SH-SY5Y (cell line): ENCODE results near the gene CDK14.

Experiments
- GATA2 ChIP-seq: IDR thresholded peaks from 2 replicates; pipeline ENCODE4 v1.6.1; 2011; ENCODE audit warnings: mild to moderate bottlenecking, low read depth, low read length
- GATA3 ChIP-seq: IDR thresholded peaks from 2 replicates; pipeline ENCODE4 v1.6.1; 2011; ENCODE audit warnings: low read depth, mild to moderate bottlenecking, low read length, moderate library complexity

- TF ChIP-seq GATA2: no peak
- TF ChIP-seq GATA3: no peak
Observed at GRCh38 chr7:91162436-91162835, 566.3 kb downstream of the CDK14 start.
